ENCODE results near the gene SERPINB12.

The SERPINB12 gene

GRCh38 chr18:63514326-63514725 is 27.8 kb upstream of the SERPINB12 start:
- no peak for DNase-seq (ENCODE audit: low read depth)
- H3K4me3 ChIP-seq (ENCODE audit: low read length): no peak overlapping the region
- no peak for TF ChIP-seq CTCF (conservative IDR thresholded peaks at IDR 0.05; ENCODE audit: low read length)

- no peak for DNase-seq (ENCODE audit: low read depth)
- peak; percentile 11; the same call in 1 of the 2 replicates for TF ChIP-seq CTCF (conservative IDR thresholded peaks at IDR 0.05; ENCODE audit: low read length)
- H3K4me3 ChIP-seq (ENCODE audit: low read length): no peak overlapping the region
Observed at GRCh38 chr18:63514888-63515678, 27.1 kb upstream of the SERPINB12 start.

- H3K4me3 ChIP-seq (ENCODE audit: low read length): no peak overlapping the region
- DNase-seq (ENCODE audit: low read depth): no peak
- no peak for TF ChIP-seq CTCF (conservative IDR thresholded peaks at IDR 0.05; ENCODE audit: low read length)
Observed at GRCh38 chr18:63515801-63516200, 26.4 kb upstream of the SERPINB12 start.

GRCh38 chr18:63518178-63519012 is 23.8 kb upstream of the SERPINB12 start:
- TF ChIP-seq CTCF (conservative IDR thresholded peaks at IDR 0.05; ENCODE audit: low read length): peak; percentile 70
- DNase-seq (ENCODE audit: low read depth): peak; percentile 71
- H3K4me3 ChIP-seq (ENCODE audit: low read length): no peak overlapping the region

GRCh38 chr18:63520053-63520685 is 22.0 kb upstream of the SERPINB12 start:
- no peak overlapping the region for H3K4me3 ChIP-seq (ENCODE audit: low read length)
- no peak for TF ChIP-seq CTCF (conservative IDR thresholded peaks at IDR 0.05; ENCODE audit: low read length)
- no peak for DNase-seq (ENCODE audit: low read depth)

- no peak overlapping the region for H3K4me3 ChIP-seq (ENCODE audit: low read length)
- DNase-seq (ENCODE audit: low read depth): peak; percentile 18
- peak; percentile 22; the same call in 1 of the 2 replicates for TF ChIP-seq CTCF (conservative IDR thresholded peaks at IDR 0.05; ENCODE audit: low read length)
Observed at GRCh38 chr18:63523660-63524059, 18.5 kb upstream of the SERPINB12 start.
